ENCODE data around the gene CCL25. TPM values are rescaled to one million over a fixed set of nuclear protein-coding genes. Genes with fewer than 3 reads are reported as not detected.

Gene CCL25
- total and polyA plus RNA-seq, 2 donors = 33.4 to 287 TPM

DNA sequence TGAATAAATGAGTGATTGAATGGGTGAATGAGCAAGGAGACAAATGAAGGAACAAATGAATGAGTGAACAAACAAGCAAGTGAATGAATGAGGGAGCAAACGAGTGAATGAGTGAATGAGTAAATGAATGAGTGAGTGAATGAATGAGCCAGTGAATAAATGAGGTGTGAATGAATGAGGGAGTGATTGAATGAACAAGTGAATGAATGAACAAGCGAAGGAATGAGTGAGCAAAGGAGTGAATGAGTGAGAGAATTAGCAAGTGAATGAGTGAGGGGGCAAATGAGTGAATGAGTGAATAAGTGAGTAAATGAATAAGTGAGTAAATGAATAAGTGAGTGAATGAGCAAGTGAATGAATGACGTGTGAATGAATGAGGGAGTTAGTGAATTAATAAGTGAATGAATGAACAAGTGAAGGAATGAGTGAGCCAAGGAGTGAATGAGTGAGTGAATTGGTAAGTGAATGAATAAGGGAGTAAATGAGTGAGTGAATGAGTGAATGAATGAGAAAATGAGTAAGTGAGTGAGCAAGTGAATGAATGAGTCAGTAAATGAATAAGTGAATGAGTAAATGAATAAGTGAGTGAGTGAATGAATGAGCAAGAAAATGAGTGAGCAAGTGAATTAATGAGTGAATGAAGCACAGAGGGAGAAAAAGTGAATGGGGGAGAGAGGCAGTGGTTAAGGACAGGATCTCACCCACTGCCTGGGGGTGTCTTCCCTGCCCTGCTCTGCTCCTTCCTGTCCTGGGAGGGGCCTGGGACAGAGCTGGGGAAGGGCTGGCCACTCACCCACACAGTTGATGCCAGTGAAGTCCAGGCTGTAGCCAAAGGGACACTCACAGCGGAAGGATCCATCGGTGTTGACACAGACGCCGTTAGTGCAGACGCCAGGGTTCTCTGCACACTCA, 36.4 kb downstream of the CCL25 start:
- Histone ChIP-seq H3K36me3 (ENCODE audit: control insufficient read depth in 2 of 2, insufficient read depth in 2 of 2, low read length in 1 of 2) (no peaks in the 10 kb centered on the region), H3K27ac (ENCODE audit: low read depth in 1 of 2, low read length in 1 of 2) (no peak overlapping the region), H3K4me3 (ENCODE audit: low read length in 2 of 2) (no peak overlapping the region), H3K27me3 (ENCODE audit: control insufficient read depth in 2 of 2, insufficient read depth in 1 of 2, low read length in 1 of 2) (no peaks in the 10 kb centered on the region), H3K4me1 (ENCODE audit: control insufficient read depth in 2 of 2, insufficient read depth in 2 of 2, low read length in 2 of 2) (no peaks in the 10 kb centered on the region), H3K9me3 (ENCODE audit: control insufficient read depth in 2 of 2, insufficient read depth in 1 of 2, low read length in 1 of 2) (peaks cover 0 to 14% of the 10 kb centered on the region in 2 donors)
- WGBS = 92% methylated on average over 8 of the region's 8 CpGs
- DNase-seq (ENCODE audit: low read depth in 6 of 9, low spot score in 9 of 9) = no peak

GRCh38 chr19:8089664-8090601, 37.4 kb downstream of the CCL25 start:
- no peak overlapping the region for H3K4me3 ChIP-seq (ENCODE audit: low read length in 2 of 2)
- H3K9me3 ChIP-seq (ENCODE audit: control insufficient read depth in 2 of 2, insufficient read depth in 1 of 2, low read length in 1 of 2) = peaks cover 0 to 21% of the 10 kb centered on the region in 2 donors
- H3K36me3 ChIP-seq (ENCODE audit: control insufficient read depth in 2 of 2, insufficient read depth in 2 of 2, low read length in 1 of 2) = no peaks in the 10 kb centered on the region
- no peak overlapping the region for H3K27ac ChIP-seq (ENCODE audit: low read depth in 1 of 2, low read length in 1 of 2)
- no peak for DNase-seq (ENCODE audit: low read depth in 6 of 9, low spot score in 9 of 9)
- no peaks in the 10 kb centered on the region for H3K27me3 ChIP-seq (ENCODE audit: control insufficient read depth in 2 of 2, insufficient read depth in 1 of 2, low read length in 1 of 2)
- WGBS = 93% methylated on average over 19 of the region's 19 CpGs
- H3K4me1 ChIP-seq (ENCODE audit: control insufficient read depth in 2 of 2, insufficient read depth in 2 of 2, low read length in 2 of 2) = no peaks in the 10 kb centered on the region

DNA sequence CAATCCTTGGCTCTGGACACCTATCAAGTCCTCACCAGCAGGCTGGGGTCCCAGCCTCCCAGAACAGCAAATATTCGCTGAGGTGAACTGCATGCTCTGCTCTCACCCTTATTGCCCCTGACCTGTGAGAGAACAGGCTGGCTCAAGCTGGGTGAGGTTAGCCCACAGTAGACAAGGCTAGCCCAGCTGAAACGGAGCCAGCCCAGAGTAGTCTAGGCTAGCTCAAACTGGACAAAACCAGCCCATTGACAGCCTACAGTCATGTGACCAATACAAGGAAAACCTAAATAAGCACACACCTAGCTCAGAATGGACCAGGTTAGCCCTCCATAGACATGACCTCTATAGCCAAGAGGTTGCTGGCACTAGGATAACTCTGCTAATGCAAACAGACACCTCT, 38.4 kb downstream of the CCL25 start:
- peaks cover 5 to 30% of the 10 kb centered on the region in 2 donors for H3K9me3 ChIP-seq (ENCODE audit: control insufficient read depth in 2 of 2, insufficient read depth in 1 of 2, low read length in 1 of 2)
- 93% methylated on average over 2 of the region's 2 CpGs for WGBS
- no peak overlapping the region for H3K27ac ChIP-seq (ENCODE audit: low read depth in 1 of 2, low read length in 1 of 2)
- no peak for DNase-seq (ENCODE audit: low read depth in 6 of 9, low spot score in 9 of 9)
- H3K36me3 ChIP-seq (ENCODE audit: control insufficient read depth in 2 of 2, insufficient read depth in 2 of 2, low read length in 1 of 2) = no peaks in the 10 kb centered on the region
- H3K4me1 ChIP-seq (ENCODE audit: control insufficient read depth in 2 of 2, insufficient read depth in 2 of 2, low read length in 2 of 2) = no peaks in the 10 kb centered on the region
- no peaks in the 10 kb centered on the region for H3K27me3 ChIP-seq (ENCODE audit: control insufficient read depth in 2 of 2, insufficient read depth in 1 of 2, low read length in 1 of 2)
- H3K4me3 ChIP-seq (ENCODE audit: low read length in 2 of 2) = no peak overlapping the region

DNA sequence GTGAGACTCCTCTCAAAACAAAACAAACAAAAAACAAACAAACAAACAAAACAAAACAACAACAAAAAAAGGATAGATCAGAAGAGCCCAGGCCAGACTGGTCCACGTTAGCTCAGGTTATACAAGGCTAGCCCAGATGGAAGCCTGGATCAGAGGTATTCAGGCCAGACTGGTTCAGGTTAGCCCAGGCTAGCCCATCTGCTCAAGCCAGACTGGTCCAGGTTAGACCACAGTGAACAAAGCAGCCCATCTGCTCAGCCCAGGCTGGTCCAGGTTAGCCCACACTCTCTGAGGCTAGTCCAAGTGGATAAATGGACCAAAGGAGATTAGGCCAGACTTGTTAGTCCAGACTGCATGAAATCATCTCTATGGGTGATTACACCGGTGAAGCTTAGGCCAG, 41.2 kb downstream of the CCL25 start:
- no peak for DNase-seq (ENCODE audit: low read depth in 6 of 9, low spot score in 9 of 9)
- Histone ChIP-seq H3K27me3 (ENCODE audit: control insufficient read depth in 2 of 2, insufficient read depth in 1 of 2, low read length in 1 of 2) (no peaks in the 10 kb centered on the region), H3K27ac (ENCODE audit: low read depth in 1 of 2, low read length in 1 of 2) (no peak overlapping the region), H3K9me3 (ENCODE audit: control insufficient read depth in 2 of 2, insufficient read depth in 1 of 2, low read length in 1 of 2) (peaks cover 11 to 41% of the 10 kb centered on the region in 2 donors), H3K36me3 (ENCODE audit: control insufficient read depth in 2 of 2, insufficient read depth in 2 of 2, low read length in 1 of 2) (no peaks in the 10 kb centered on the region), H3K4me1 (ENCODE audit: control insufficient read depth in 2 of 2, insufficient read depth in 2 of 2, low read length in 2 of 2) (no peaks in the 10 kb centered on the region), H3K4me3 (ENCODE audit: low read length in 2 of 2) (no peak overlapping the region)
- 96% methylated on average over 2 of the region's 2 CpGs for WGBS

- Histone ChIP-seq H3K27ac (ENCODE audit: low read depth in 1 of 2, low read length in 1 of 2) (no peak overlapping the region), H3K27me3 (ENCODE audit: control insufficient read depth in 2 of 2, insufficient read depth in 1 of 2, low read length in 1 of 2) (no peaks in the 10 kb centered on the region), H3K4me1 (ENCODE audit: control insufficient read depth in 2 of 2, insufficient read depth in 2 of 2, low read length in 2 of 2) (no peaks in the 10 kb centered on the region), H3K4me3 (ENCODE audit: low read length in 2 of 2) (no peak overlapping the region), H3K9me3 (ENCODE audit: control insufficient read depth in 2 of 2, insufficient read depth in 1 of 2, low read length in 1 of 2) (peaks cover 11 to 40% of the 10 kb centered on the region in 2 donors), H3K36me3 (ENCODE audit: control insufficient read depth in 2 of 2, insufficient read depth in 2 of 2, low read length in 1 of 2) (no peaks in the 10 kb centered on the region)
- no peak for DNase-seq (ENCODE audit: low read depth in 6 of 9, low spot score in 9 of 9)
- 89% methylated on average over 6 of the region's 6 CpGs for WGBS
These were observed 41.8 kb downstream of the CCL25 start for GRCh38 chr19:8094336-8094735.

DNA sequence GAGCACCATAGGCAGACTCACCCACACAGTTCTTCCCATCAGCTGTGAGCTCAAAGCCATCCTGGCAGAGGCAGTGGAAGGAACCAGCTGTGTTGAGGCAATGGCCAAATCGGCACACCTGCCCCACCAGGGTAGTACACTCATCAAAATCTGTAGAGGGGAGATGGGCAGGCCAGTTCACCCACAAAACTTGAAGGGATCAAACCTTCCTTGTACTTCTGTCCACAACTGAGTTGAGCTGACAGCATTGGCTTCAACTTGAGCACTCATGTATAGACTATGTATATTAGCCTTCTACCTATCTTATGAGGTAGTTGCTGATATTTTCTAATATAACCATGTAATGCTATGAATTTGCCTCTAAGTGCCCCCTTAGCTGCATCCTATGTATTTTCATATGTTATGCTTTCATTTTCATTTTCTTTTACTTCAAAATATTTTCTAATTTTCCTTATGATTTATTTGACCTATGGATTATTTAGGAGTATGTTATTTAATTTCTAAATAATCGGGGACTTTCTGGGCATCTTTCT, 42.9 kb downstream of the CCL25 start:
- Histone ChIP-seq H3K27me3 (ENCODE audit: control insufficient read depth in 2 of 2, insufficient read depth in 1 of 2, low read length in 1 of 2) (no peaks in the 10 kb centered on the region), H3K4me3 (ENCODE audit: low read length in 2 of 2) (no peak overlapping the region), H3K27ac (ENCODE audit: low read depth in 1 of 2, low read length in 1 of 2) (no peak overlapping the region), H3K36me3 (ENCODE audit: control insufficient read depth in 2 of 2, insufficient read depth in 2 of 2, low read length in 1 of 2) (no peaks in the 10 kb centered on the region), H3K9me3 (ENCODE audit: control insufficient read depth in 2 of 2, insufficient read depth in 1 of 2, low read length in 1 of 2) (peaks cover 11 to 34% of the 10 kb centered on the region in 2 donors), H3K4me1 (ENCODE audit: control insufficient read depth in 2 of 2, insufficient read depth in 2 of 2, low read length in 2 of 2) (no peaks in the 10 kb centered on the region)
- 97% methylated on average over 2 of the region's 2 CpGs for WGBS
- DNase-seq (ENCODE audit: low read depth in 6 of 9, low spot score in 9 of 9) = no peak

- no peak overlapping the region for H3K27ac ChIP-seq (ENCODE audit: low read depth in 1 of 2, low read length in 1 of 2)
- WGBS = 94% methylated on average over 3 of the region's 3 CpGs
- H3K36me3 ChIP-seq (ENCODE audit: control insufficient read depth in 2 of 2, insufficient read depth in 2 of 2, low read length in 1 of 2) = no peaks in the 10 kb centered on the region
- H3K4me3 ChIP-seq (ENCODE audit: low read length in 2 of 2) = no peak overlapping the region
- H3K27me3 ChIP-seq (ENCODE audit: control insufficient read depth in 2 of 2, insufficient read depth in 1 of 2, low read length in 1 of 2) = no peaks in the 10 kb centered on the region
- no peak for DNase-seq (ENCODE audit: low read depth in 6 of 9, low spot score in 9 of 9)
- H3K4me1 ChIP-seq (ENCODE audit: control insufficient read depth in 2 of 2, insufficient read depth in 2 of 2, low read length in 2 of 2) = no peaks in the 10 kb centered on the region
- H3K9me3 ChIP-seq (ENCODE audit: control insufficient read depth in 2 of 2, insufficient read depth in 1 of 2, low read length in 1 of 2) = peaks cover 11 to 34% of the 10 kb centered on the region in 2 donors
These were observed 43.5 kb downstream of the CCL25 start for GRCh38 chr19:8096071-8096470.

DNA sequence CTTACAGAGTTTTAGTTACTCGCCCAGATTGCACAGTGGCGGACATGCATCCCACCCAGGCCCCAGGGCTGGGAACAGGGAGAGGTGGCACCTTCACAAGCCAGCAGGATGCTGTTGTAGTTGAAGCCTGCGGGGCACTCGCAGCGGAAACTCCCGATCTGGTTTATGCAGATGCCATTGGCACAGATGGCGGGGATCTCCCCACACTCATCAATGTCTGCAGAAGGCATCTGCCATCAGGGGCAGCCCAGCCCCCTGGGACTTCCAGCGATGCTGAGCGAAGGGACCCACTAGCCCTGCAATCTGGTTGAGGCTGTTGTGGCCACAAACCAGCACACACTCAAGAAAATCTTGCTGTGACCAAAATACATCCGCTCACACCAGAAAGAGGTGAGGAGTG, 44.6 kb downstream of the CCL25 start:
- DNase-seq (ENCODE audit: low read depth in 6 of 9, low spot score in 9 of 9) = no peak
- H3K4me1 ChIP-seq (ENCODE audit: control insufficient read depth in 2 of 2, insufficient read depth in 2 of 2, low read length in 2 of 2) = no peaks in the 10 kb centered on the region
- H3K27me3 ChIP-seq (ENCODE audit: control insufficient read depth in 2 of 2, insufficient read depth in 1 of 2, low read length in 1 of 2) = no peaks in the 10 kb centered on the region
- peaks cover 11 to 34% of the 10 kb centered on the region in 2 donors for H3K9me3 ChIP-seq (ENCODE audit: control insufficient read depth in 2 of 2, insufficient read depth in 1 of 2, low read length in 1 of 2)
- 93% methylated on average over 10 of the region's 10 CpGs for WGBS
- no peak overlapping the region for H3K27ac ChIP-seq (ENCODE audit: low read depth in 1 of 2, low read length in 1 of 2)
- H3K36me3 ChIP-seq (ENCODE audit: control insufficient read depth in 2 of 2, insufficient read depth in 2 of 2, low read length in 1 of 2) = no peaks in the 10 kb centered on the region
- H3K4me3 ChIP-seq (ENCODE audit: low read length in 2 of 2) = no peak overlapping the region

Data from thymus (tissue), 11 donors.